ENCODE results near the gene UNC5B. TPM values are rescaled to one million over a fixed set of nuclear protein-coding genes. Genes with fewer than 3 reads are reported as not detected.

The UNC5B gene
- total and polyA plus RNA-seq, 11 donors = 4.8 to 22.8 (median 10.1) TPM

DNA sequence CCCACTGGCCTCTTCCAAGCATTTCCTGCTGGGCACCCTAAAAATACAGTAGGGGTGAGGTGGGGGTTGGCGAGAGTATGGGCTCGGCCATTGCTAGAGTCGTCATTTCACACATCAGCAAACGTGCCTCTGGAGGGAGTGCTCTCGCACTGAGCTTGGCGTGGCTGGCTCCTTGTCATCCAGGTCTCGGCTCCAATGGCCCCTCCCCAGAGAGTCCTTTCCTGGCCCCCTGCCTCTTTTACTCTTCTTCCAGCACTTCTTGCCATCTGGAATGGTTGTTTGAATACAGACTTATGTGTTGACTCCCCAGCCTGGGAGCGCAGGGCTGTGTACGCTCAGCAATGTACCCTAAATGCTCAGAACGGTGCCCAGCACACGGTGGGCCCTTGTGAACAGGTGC, 18.8 kb downstream of the UNC5B start:
- peak in 3 of 5 donors; percentile 13 to 21 (median 15) for DNase-seq
- 71 to 85% (median 79%) methylated on average over 11 of the region's 11 CpGs for WGBS, 4 donors
- Histone ChIP-seq H3K4me1 (peaks cover 14 to 83% (median 73%) of the 10 kb centered on the region in 12 donors), H3K36me3 (peaks cover 0 to 3% (median 0%) of the 10 kb centered on the region in 9 donors), H3K4me3 (no peak overlapping the region), H3K27ac (peak overlapping the region in 4 of 12 donors; percentile 15 to 83 (median 46)), H3K27me3 (no peaks in the 10 kb centered on the region), H3K9me3 (no peaks in the 10 kb centered on the region)
- ATAC-seq = no peak
- no peak for TF ChIP-seq POLR2A (IDR thresholded peaks at IDR 0.05)
- TF ChIP-seq CTCF (IDR thresholded peaks at IDR 0.05) = no peak
- intact Hi-C loops (cut with DNase I) = loop anchor here in 2 of 10 donors (5.0 kb wide), 1 partner anchor 36 kb away; no protein-coding TSS in a partner anchor

DNA sequence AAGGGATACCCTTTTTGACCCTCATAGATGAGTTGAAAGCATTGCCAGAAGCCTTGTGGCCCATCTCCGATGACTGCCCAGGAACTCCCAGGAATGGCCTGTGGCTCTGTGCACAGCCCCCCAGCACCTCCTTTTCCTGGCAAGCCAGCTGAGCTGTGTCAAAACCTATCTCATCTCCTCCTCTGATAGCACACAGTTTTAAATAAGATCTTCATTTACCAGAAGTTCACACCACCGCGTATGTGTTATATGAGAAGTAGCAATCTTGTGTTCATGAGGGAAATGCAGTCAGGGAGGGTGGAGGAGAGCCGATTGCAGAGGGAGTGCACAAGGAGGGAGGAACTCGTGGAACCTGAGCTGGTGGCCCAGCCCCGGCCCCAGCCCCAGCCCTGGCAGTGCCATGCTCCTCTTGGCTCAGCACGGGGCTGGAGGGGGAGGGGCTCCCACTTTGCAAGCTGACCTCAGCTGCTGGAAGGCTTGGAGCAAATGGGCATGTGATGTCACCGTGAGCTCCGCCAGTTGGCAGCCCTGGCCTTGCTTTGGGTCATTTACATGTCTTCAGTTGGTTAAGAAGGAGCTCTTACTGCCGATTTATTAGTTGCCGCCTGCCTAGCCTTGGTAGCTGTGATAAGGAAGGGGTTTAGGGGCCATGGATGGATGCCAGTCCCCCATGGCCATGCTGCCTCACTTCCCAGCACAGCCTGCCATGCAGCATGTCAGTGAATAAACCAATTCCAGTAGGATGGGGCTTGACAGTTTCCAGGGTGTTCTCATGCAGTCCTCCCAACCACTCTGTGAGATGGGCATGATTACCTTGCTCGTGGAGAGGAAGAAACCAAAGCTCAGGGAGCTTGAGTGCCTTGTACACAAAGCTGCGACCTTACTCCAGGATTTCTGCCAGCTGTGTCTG, 20.0 kb downstream of the UNC5B start:
- DNase-seq (peak; percentile 83 to 91 (median 85)), ATAC-seq (peak; percentile 68 to 83 (median 73))
- Histone ChIP-seq H3K9me3 (no peaks in the 10 kb centered on the region), H3K4me1 (peaks cover 14 to 95% (median 74%) of the 10 kb centered on the region in 12 donors), H3K27ac (peak overlapping the region in 10 of 12 donors; percentile 40 to 89 (median 66)), H3K27me3 (no peaks in the 10 kb centered on the region), H3K4me3 (no peak overlapping the region), H3K36me3 (no peaks in the 10 kb centered on the region)
- TF ChIP-seq POLR2A (IDR thresholded peaks at IDR 0.05) (no peak), CTCF (IDR thresholded peaks at IDR 0.05) (no peak)
- WGBS, 4 donors = 40 to 53% (median 50%) methylated on average over 13 of the region's 13 CpGs
- intact Hi-C loops (cut with DNase I) = loop anchor here in 3 of 10 donors (2.0 to 5.0 kb wide), 2 partner anchors 14 to 35 kb away; no protein-coding TSS in a partner anchor

- 51 to 65% (median 56%) methylated on average over 3 of the region's 3 CpGs for WGBS, 4 donors
- no peaks in the 10 kb centered on the region for H3K9me3 ChIP-seq
- H3K36me3 ChIP-seq = no peaks in the 10 kb centered on the region
- DNase-seq = peak in 1 of 5 donors; percentile 26
- no peaks in the 10 kb centered on the region for H3K27me3 ChIP-seq
- peak overlapping the region in 7 of 12 donors; percentile 50 to 89 (median 75) for H3K27ac ChIP-seq
- peaks cover 14 to 100% (median 75%) of the 10 kb centered on the region in 12 donors for H3K4me1 ChIP-seq
- no peak for ATAC-seq
- intact Hi-C loops (cut with DNase I) = loop anchor here in 3 of 10 donors (2.0 to 5.0 kb wide), 2 partner anchors 15 to 34 kb away; no protein-coding TSS in a partner anchor
- H3K4me3 ChIP-seq = no peak overlapping the region
- no peak for TF ChIP-seq CTCF (IDR thresholded peaks at IDR 0.05)
- TF ChIP-seq POLR2A (IDR thresholded peaks at IDR 0.05) = no peak
These were observed 21.1 kb downstream of the UNC5B start for GRCh38 chr10:71233482-71233892.
